ENCODE data around the gene AIPL1. TPM values are rescaled to one million over a fixed set of nuclear protein-coding genes. Genes with fewer than 3 reads are reported as not detected.

AIPL1 gene
- total and polyA plus RNA-seq, 2 donors (not counting 1 experiment from before 2014, with no cell fraction given), result not detected

GRCh38 chr17:6460531-6461161, 25.7 kb upstream of the AIPL1 start:
- no peak overlapping the region for H3K9ac ChIP-seq (ENCODE audit: low read length)
- H3K79me2 ChIP-seq (ENCODE audit: control insufficient read depth, insufficient read depth, low read length), result no peaks in the 10 kb centered on the region
- Mint-ChIP-seq H3K4me3 (no peak overlapping the region), H3K27ac (no peak overlapping the region), H3K9me3 (ENCODE audit: insufficient read depth) (no peaks in the 10 kb centered on the region), H3K4me1 (peaks cover 8% of the 10 kb centered on the region), H3K27me3 (peaks cover 9% of the 10 kb centered on the region)
- CTCF ChIA-PET, result interaction anchor here (0.6 to 0.8 kb wide), 2 partner anchors 13 to 37 kb away, joined by 3 read pairs; no protein-coding TSS in a partner anchor
- H3K27me3 ChIP-seq (replicated peaks in 1 of 4; ENCODE audit: control extremely low read depth in 1 of 4, control insufficient read depth in 3 of 4, insufficient read depth in 4 of 4, low read length in 3 of 4), result no peaks in the 10 kb centered on the region
- no peaks in the 10 kb centered on the region for H3K4me1 ChIP-seq (ENCODE audit: control insufficient read depth in 2 of 2, insufficient read depth in 2 of 2, low read length in 2 of 2)
- TF ChIP-seq CTCF (IDR thresholded peaks at IDR 0.05), result no peak
- no peak for TF ChIP-seq EZH2 (IDR thresholded peaks at IDR 0.05; ENCODE audit: borderline replicate concordance, insufficient read depth, low read depth, low read length, poor library complexity, severe bottlenecking)
- ATAC-seq (ENCODE audit: low read depth), result no peak
- POLR2A ChIA-PET, result no interaction called here
- H3K36me3 ChIP-seq (replicated peaks in 1 of 2; ENCODE audit: control extremely low read depth in 1 of 2, control insufficient read depth in 1 of 2, extremely low read depth in 1 of 2, insufficient read depth in 2 of 2, low read length in 1 of 2), result no peaks in the 10 kb centered on the region
- H4K20me1 ChIP-seq (ENCODE audit: control insufficient read depth, insufficient read depth, low read length, poor library complexity, severe bottlenecking), result no peaks in the 10 kb centered on the region
- H3K9me3 ChIP-seq (ENCODE audit: control extremely low read depth in 1 of 3, control insufficient read depth in 2 of 3, insufficient read depth in 1 of 3, low read length in 2 of 3), result no peaks in the 10 kb centered on the region
- H3K4me2 ChIP-seq (replicated peaks; ENCODE audit: low read depth, low read length, poor library complexity, severe bottlenecking), result no peak overlapping the region
- no peak for DNase-seq
- no peak overlapping the region for H2AFZ ChIP-seq (ENCODE audit: insufficient read depth, low read depth, low read length, poor library complexity, severe bottlenecking)
- H3K27ac ChIP-seq (ENCODE audit: low read length in 2 of 2), result no peak overlapping the region
- H3K4me3 ChIP-seq (ENCODE audit: control extremely low read depth in 1 of 5, extremely low read depth in 1 of 5, insufficient read depth in 1 of 5, low read depth in 2 of 5, low read length in 4 of 5), result no peak overlapping the region
- intact Hi-C loops (cut with micrococcal nuclease), result no loop called here
- 79% methylated on average over 7 of the region's 9 CpGs for WGBS (ENCODE audit: insufficient coverage)

DNA sequence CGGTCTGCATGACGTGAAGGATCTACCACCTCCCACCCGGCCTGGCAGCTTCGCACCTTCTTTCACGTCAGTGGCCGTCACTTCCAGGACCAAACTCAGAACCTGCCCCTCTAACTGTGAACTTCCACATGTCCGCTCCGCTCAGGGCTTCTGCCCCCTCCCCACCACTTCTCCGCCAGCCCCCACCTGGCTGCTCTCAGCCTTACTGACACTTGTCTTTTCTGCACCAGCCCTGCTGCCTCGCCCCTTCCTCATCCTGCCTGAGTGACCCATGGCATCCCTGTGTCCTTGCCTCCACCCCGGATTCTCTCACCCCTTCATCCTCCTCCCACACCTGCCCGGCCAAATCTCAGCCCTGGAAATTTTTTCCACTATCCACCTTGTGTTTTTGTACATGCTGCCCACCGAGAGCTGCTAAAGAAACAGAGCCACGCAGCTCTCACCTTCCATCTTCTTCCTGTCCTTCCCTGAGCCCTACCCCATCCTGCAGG, 23.6 kb upstream of the AIPL1 start:
- Histone ChIP-seq H3K9ac (ENCODE audit: low read length) (no peak overlapping the region), H2AFZ (ENCODE audit: insufficient read depth, low read depth, low read length, poor library complexity, severe bottlenecking) (no peak overlapping the region), H3K4me1 (ENCODE audit: control insufficient read depth in 2 of 2, insufficient read depth in 2 of 2, low read length in 2 of 2) (peaks cover 6 to 10% of the 10 kb centered on the region in 2 donors), H3K9me3 (ENCODE audit: control extremely low read depth in 1 of 3, control insufficient read depth in 2 of 3, insufficient read depth in 1 of 3, low read length in 2 of 3) (peaks cover 0 to 8% (median 0%) of the 10 kb centered on the region in 3 donors), H3K4me3 (ENCODE audit: control extremely low read depth in 1 of 5, extremely low read depth in 1 of 5, insufficient read depth in 1 of 5, low read depth in 2 of 5, low read length in 4 of 5) (no peak overlapping the region), H3K4me2 (replicated peaks; ENCODE audit: low read depth, low read length, poor library complexity, severe bottlenecking) (no peak overlapping the region), H4K20me1 (ENCODE audit: control insufficient read depth, insufficient read depth, low read length, poor library complexity, severe bottlenecking) (no peaks in the 10 kb centered on the region), H3K36me3 (replicated peaks in 1 of 2; ENCODE audit: control extremely low read depth in 1 of 2, control insufficient read depth in 1 of 2, extremely low read depth in 1 of 2, insufficient read depth in 2 of 2, low read length in 1 of 2) (no peaks in the 10 kb centered on the region), H3K79me2 (ENCODE audit: control insufficient read depth, insufficient read depth, low read length) (no peaks in the 10 kb centered on the region), H3K27ac (ENCODE audit: low read length in 2 of 2) (no peak overlapping the region), H3K27me3 (replicated peaks in 1 of 4; ENCODE audit: control extremely low read depth in 1 of 4, control insufficient read depth in 3 of 4, insufficient read depth in 4 of 4, low read length in 3 of 4) (no peaks in the 10 kb centered on the region)
- Mint-ChIP-seq H3K9me3 (ENCODE audit: insufficient read depth) (no peaks in the 10 kb centered on the region), H3K4me3 (no peak overlapping the region), H3K27ac (no peak overlapping the region), H3K4me1 (peaks cover 19% of the 10 kb centered on the region), H3K27me3 (peaks cover 9% of the 10 kb centered on the region)
- no peak for TF ChIP-seq EZH2 (IDR thresholded peaks at IDR 0.05; ENCODE audit: borderline replicate concordance, insufficient read depth, low read depth, low read length, poor library complexity, severe bottlenecking)
- no peak for TF ChIP-seq CTCF (IDR thresholded peaks at IDR 0.05)
- no peak for DNase-seq
- WGBS (ENCODE audit: insufficient coverage), result 93% methylated on average over 14 of the region's 14 CpGs
- ChIA-PET CTCF (interaction anchor here (1.0 kb wide), 1 partner anchor 23 kb away, joined by 3 read pairs; the partner anchor contains the start of gene AIPL1), POLR2A (no interaction called here)
- ATAC-seq (ENCODE audit: low read depth), result no peak
- intact Hi-C loops (cut with micrococcal nuclease), result no loop called here
